Stimulated activated CD4-positive, alpha-beta T cell treated with anti-CD3 and anti-CD28 coated beads, Interleukin-15, amount 100 ng/mL, for 48 hours (primary cell): ENCODE measurements around the gene NAA16.
A peak's percentile ranks its signal among the peaks of the same experiment; 100 is the strongest.

Experiments
- DNase-seq, 2 donors: peaks; one replicate each; pipeline ENCODE4 v3.0.0-alpha.2; 2020; ENCODE audit warnings: low read depth in 2 of 2

The NAA16 gene

GRCh38 chr13:41304551-41304950, 6.5 kb upstream of the NAA16 start:
- no peak for DNase-seq

GRCh38 chr13:41306271-41307145, 4.6 kb upstream of the NAA16 start:
- no peak for DNase-seq

- no peak for DNase-seq
Observed at GRCh38 chr13:41307884-41308640, 3.0 kb upstream of the NAA16 start.

GRCh38 chr13:41311406-41312175, 524 bp downstream of the NAA16 start:
- peak; percentile 30 for DNase-seq

GRCh38 chr13:41312176-41312500, 1.1 kb downstream of the NAA16 start:
- DNase-seq, result no peak

GRCh38 chr13:41313117-41313516, 2.0 kb downstream of the NAA16 start:
- no peak for DNase-seq

- no peak for DNase-seq
Observed at GRCh38 chr13:41313659-41314197, 2.7 kb downstream of the NAA16 start.

GRCh38 chr13:41315443-41316047, 4.5 kb downstream of the NAA16 start:
- no peak for DNase-seq

GRCh38 chr13:41317243-41317642, 6.2 kb downstream of the NAA16 start:
- no peak for DNase-seq

- no peak for DNase-seq
Observed at GRCh38 chr13:41325752-41326151, 14.7 kb downstream of the NAA16 start.

GRCh38 chr13:41326661-41327060, 15.6 kb downstream of the NAA16 start:
- no peak for DNase-seq

GRCh38 chr13:41327994-41328790, 17.1 kb downstream of the NAA16 start:
- DNase-seq, result no peak

- DNase-seq, result no peak
Observed at GRCh38 chr13:41332829-41333228, 21.8 kb downstream of the NAA16 start.

GRCh38 chr13:41334810-41335209, 23.7 kb downstream of the NAA16 start:
- no peak for DNase-seq

- DNase-seq, result no peak
Observed at GRCh38 chr13:41344358-41344757, 33.3 kb downstream of the NAA16 start.

- DNase-seq, result no peak
Observed at GRCh38 chr13:41345165-41345913, 34.3 kb downstream of the NAA16 start.

- DNase-seq, result no peak
Observed at GRCh38 chr13:41345914-41346589, 35.0 kb downstream of the NAA16 start.

GRCh38 chr13:41352935-41353840, 42.1 kb downstream of the NAA16 start:
- DNase-seq, result no peak
